HEK293T (cell line): ENCODE results near the gene NUBPL.

Source experiments
- CTCF ChIA-PET: fragments of 350-600 bp; formaldehyde crosslinking; extraction: SDS; loops from one replicate; lab custom pipeline; 2021; ENCODE audit warnings: antibody characterized with exemption, inconsistent platforms; lab: Yijun Ruan, JAX
- POLR2A ChIA-PET: fragments of 350-600 bp; formaldehyde crosslinking; extraction: SDS; loops from one replicate; lab custom pipeline; 2020; ENCODE audit warnings: antibody characterized with exemption, inconsistent platforms; lab: Yijun Ruan, JAX
- DNase-seq: peaks from one replicate; pipeline ENCODE4 v3.0.0; 2012; ENCODE audit warnings: mixed read lengths; ENCODE audit errors: extremely low spot score
- ARNT ChIP-seq: fragments of 450-650 bp; IDR thresholded peaks from 2 replicates; pipeline ENCODE4 v1.6.1; 2017; ENCODE audit warnings: mild to moderate bottlenecking
- CTBP1 ChIP-seq: fragments of 450-650 bp; IDR thresholded peaks from 2 replicates; pipeline ENCODE4 v1.6.1; 2016; ENCODE audit warnings: borderline replicate concordance
- ELF4 ChIP-seq: fragments of 450-650 bp; IDR thresholded peaks from 2 replicates; pipeline ENCODE4 v1.6.1; 2017; ENCODE audit warnings: antibody characterized with exemption
- FOXK2 ChIP-seq: fragments of 450-650 bp; IDR thresholded peaks from 2 replicates; pipeline ENCODE4 v1.6.1; 2016; ENCODE audit warnings: mild to moderate bottlenecking
- FOXM1 ChIP-seq: fragments of 450-650 bp; IDR thresholded peaks from 2 replicates; pipeline ENCODE4 v1.6.1; 2017; ENCODE audit warnings: mild to moderate bottlenecking, borderline replicate concordance
- LEF1 ChIP-seq: fragments of 450-650 bp; IDR thresholded peaks from 2 replicates; pipeline ENCODE4 v1.6.1; 2017; ENCODE audit warnings: mild to moderate bottlenecking, borderline replicate concordance
- NFRKB ChIP-seq: fragments of 450-650 bp; IDR thresholded peaks from 2 replicates; pipeline ENCODE4 v1.6.1; 2016; ENCODE audit warnings: mild to moderate bottlenecking, moderate library complexity
- SP1 ChIP-seq: fragments of 450-650 bp; IDR thresholded peaks from 2 replicates; pipeline ENCODE4 v1.6.1; 2017
- ZNF384 ChIP-seq: fragments of 450-650 bp; IDR thresholded peaks from 2 replicates; pipeline ENCODE4 v1.6.1; 2016

Gene NUBPL

GRCh38 chr14:31909977-31910376, 348.8 kb downstream of the NUBPL start:
- no peak for TF ChIP-seq ARNT
- TF ChIP-seq ZNF384, result no peak
- no peak for TF ChIP-seq FOXK2
- TF ChIP-seq SP1, result no peak
- TF ChIP-seq ELF4, result no peak
- TF ChIP-seq NFRKB, result no peak
- TF ChIP-seq LEF1, result no peak
- TF ChIP-seq FOXM1, result no peak
- TF ChIP-seq CTBP1, result no peak
- POLR2A ChIA-PET, result no interaction called here
- CTCF ChIA-PET, result interaction anchor here (0.7 kb wide), 1 partner anchor 104 kb away, joined by 4 read pairs; no protein-coding TSS in a partner anchor
- no peak for DNase-seq
